GM18520 (cell line): ENCODE measurements around the gene TWF2.

Experiments used
- ATAC-seq: cut with Tn5 transposase; IDR thresholded peaks from one replicate; pipeline ENCODE4 v1.9.1; 2021; ENCODE audit not compliant: unreplicated experiment

Gene TWF2

DNA sequence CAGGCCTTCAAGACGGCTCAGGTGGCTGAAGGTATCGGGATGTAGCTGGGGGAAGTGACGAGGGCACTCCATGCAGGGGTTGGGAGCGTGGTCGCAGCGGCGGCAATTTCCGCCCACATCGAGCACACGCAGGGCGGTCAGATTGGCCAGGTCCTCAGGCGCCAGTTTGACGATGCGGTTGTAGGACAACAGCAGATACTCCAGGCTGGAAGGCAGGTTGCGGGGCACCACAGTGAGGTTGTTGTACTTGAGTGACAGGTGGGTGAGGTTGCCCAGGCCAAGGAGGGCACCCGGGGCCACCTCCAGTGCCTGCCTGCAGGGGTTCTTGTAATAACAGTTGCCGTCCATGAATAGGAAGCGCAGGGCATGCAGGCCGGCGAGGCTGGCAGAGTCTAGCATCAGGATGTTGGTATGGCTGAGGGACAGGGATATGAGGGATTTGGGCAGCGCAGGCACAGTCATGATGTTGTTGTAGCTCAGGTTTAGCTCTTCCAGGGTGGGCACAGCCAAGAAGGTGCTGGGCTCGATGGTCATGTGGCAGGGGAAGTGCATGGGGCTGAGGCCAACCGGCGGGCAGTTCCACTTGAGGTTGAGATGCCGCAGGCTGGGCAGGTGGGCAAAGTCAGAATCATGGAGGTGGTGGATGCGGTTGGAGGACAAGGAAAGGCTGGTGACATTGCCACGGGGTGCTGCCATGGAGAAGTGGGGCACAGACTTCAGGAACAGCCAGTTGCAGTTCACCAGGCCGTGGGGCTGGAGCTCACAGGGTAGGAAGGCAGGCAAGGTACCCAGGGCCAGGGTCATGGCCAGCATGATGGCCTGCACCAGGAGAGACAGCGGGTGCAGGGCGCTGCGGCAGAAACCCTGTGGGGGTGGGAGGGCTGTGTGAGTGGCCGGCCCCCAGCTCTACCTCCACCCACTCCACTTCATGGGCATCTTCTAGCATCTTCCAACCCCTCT, 15.2 kb downstream of the TWF2 start:
- no peak for ATAC-seq

- no peak for ATAC-seq
Measured at GRCh38 chr3:52222319-52223221, 16.4 kb downstream of the TWF2 start.

- ATAC-seq = no peak
Measured at GRCh38 chr3:52221563-52222318, 17.2 kb downstream of the TWF2 start.

GRCh38 chr3:52221141-52221562, 17.8 kb downstream of the TWF2 start:
- ATAC-seq = no peak

DNA sequence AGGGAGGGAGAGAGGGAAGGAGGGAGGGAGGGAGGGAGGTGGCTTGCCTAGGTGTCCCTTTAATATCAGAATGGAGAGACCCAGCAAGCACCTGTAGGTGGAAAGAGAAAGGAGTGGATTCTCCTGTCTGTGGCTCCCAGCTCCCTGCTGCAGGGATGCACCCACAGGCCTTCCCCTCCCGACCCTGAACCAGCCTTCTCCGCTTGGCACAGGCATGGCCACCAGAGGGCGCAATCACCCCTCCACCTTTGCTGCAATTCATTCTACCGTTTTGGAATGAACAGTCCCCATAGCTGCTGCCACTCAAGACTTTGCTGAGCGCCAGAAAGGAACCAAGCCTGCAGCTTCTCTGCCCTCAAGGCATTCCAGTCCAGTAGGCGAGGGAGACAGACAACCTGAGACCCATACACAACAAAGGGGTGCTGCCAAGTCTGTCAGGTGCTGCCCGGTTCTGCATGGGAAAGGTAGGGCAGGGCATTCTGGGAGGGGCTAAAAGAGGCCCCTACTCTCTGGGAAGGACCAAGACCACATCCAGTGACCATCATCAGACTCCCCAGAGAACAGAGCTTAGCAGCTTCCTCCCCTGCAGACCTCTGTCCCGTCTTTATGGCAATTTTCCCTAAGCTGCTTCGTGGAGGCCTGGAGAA, 18.5 kb downstream of the TWF2 start:
- ATAC-seq = no peak

- ATAC-seq = no peak
Measured at GRCh38 chr3:52218937-52219650, 19.9 kb downstream of the TWF2 start.

- ATAC-seq = no peak
Measured at GRCh38 chr3:52218454-52218853, 20.5 kb downstream of the TWF2 start.

DNA sequence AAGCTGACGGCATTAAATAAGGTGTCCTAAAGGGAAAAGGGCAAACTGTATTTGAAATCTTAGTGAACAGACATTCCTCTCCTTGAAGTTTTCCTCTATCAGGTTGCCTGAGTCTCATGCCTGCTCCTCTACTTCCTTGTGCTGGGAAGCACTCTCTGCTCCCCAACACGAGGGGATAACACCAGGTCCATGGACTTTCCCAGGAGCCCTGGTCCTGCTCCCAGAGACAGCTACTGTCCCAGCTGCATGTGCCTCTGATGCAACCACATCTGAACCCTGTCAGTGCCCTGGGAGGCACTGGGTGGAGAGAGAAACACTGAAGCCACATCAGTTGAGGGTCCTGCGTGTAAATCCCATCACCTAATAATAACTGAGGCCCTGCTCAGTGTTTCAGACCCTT, 20.9 kb downstream of the TWF2 start:
- ATAC-seq = no peak

GRCh38 chr3:52217409-52217805, 21.6 kb downstream of the TWF2 start:
- ATAC-seq = no peak

- ATAC-seq = no peak
Measured at GRCh38 chr3:52216585-52217408, 22.2 kb downstream of the TWF2 start.

DNA sequence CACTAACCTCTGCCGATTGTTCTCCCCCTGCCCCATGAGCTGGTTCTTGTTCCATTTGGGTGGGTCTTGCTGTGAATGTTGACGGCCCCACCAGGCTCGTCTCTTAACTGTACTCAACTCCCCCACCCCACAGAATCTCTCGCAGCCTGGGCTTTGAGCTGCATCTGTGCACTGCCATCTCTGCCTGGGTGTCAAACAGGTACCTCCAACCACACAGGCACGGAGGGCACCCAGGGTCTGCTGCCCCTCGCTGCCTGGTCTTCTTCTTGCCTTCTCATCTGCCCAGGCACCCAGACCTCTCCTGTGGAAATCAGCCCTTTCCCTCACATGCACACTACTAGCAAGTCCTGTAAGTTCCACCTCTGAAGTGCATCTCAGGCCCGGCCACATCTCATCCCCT, 23.6 kb downstream of the TWF2 start:
- ATAC-seq = no peak

DNA sequence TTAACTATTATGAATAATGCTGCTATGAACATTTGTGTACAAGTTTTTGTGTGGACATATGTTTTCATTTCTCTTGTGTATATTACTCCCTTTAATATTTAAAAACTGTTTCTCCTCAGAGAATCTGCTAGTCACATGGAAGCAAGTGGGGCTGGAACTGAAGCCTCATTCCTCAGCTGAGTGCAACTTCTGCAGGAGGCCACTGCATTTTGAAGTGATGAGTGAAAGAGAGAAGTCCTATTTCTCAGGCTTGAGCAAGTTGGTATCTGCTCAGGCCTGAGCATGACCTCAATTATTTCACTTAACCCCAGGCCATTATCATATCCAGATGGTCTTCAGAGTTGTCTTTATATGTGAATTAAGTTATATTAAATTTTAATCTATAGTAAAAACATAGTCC, 25.1 kb downstream of the TWF2 start:
- ATAC-seq = no peak

DNA sequence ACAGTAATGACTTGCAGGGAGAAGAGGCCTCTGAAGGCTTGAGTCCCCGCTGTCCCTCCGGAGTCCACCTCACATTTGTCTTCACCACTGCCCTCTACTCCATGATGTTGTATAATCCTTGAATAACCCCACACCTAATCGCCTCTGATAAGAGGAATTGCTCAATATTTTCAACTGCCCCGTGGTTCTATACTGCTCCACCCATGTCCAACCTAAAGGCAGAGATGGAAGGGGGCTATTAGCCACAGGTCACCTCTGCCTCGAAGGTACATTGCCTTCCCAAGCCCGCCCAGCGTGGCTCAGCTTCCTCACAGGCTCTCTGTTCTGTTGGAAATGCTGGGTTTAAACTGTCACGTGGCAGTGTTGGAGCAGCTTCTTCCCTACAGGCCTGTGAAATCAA, 26.0 kb downstream of the TWF2 start:
- ATAC-seq = no peak

DNA sequence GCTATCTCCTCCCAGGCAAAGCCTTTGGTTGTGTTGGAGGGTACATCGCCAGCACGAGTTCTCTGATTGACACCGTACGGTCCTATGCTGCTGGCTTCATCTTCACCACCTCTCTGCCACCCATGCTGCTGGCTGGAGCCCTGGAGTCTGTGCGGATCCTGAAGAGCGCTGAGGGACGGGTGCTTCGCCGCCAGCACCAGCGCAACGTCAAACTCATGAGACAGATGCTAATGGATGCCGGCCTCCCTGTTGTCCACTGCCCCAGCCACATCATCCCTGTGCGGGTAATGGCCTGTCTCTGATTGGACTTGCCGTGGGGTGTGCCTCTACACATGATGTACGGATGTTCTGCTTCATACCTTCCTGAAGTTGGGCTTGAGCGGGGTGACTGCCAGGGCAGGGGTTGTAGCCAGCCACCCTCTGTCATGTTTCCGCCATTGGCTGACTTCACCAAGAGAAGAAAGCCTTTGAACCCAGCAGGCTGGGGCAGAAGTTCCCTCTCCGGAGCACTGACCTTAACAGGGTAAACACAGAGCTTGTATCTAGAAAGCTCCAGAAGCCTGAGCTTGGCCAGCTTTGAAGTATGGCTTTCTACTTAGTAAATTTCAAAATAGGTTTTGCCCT, 27.6 kb downstream of the TWF2 start:
- no peak for ATAC-seq

DNA sequence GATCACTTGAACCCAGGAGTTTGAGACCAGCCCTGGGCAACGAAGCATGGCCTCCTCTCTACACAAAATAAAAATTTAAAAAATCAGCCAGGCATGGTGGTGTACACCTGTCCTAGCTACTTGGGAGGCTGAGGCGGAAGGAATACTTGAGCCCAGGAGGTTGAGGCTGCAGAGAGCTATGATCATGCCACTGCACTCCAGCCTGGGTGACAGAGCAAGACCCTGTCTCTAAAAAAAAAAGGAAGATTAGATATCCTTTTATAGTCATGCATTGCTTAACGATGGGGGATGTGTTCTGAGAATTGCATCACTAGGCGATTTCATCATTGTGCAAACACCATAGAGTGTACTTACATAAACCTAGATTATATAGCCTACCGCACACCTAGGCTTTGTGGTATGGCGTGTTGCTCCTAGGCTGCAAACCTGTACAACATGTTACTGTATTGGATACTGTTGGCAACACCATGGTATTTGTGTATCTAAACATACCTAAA, 28.4 kb downstream of the TWF2 start:
- ATAC-seq = no peak

DNA sequence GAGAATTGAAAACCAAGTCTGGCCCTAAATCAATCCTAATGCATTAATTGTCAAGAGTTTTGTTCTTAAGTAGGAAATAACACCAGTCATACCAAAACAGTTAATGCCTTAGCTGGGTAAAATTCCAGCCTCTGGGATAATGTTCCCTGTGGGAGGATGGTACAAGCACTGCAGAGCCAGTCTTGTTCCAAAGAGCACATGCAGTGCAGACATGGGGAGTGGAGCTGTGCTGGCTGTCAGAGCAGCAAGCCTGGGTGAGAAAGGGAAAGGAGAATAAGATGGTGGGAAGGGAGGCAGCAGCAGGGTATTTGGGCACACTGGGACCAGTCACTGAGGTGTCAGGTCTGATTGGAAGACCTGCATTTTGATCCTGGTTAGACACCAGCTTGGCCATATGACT, 28.9 kb downstream of the TWF2 start:
- ATAC-seq = no peak

DNA sequence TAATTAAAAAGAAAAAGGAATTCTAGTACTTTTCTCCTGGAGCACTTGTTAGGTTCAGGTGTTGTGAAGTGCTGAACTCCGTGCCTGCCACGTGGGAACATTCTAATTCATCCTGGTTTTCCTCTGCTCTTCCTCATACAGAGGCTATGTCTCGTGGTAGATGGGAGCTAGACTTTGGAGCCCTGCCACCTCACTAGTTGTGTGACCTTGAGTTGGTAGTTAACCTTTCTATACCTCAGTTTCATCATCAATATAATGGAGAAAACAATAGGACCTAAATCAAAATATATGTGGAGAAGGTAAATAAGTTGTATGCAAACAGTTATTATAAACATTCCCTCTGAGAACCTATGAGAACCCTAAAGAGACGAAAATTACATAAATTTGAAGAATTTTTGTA, 30.4 kb downstream of the TWF2 start:
- no peak for ATAC-seq

GRCh38 chr3:52205727-52206372, 33.1 kb downstream of the TWF2 start:
- no peak for ATAC-seq
